GM12878 (cell line): ENCODE measurements around the gene YEATS2. TPM values are rescaled to one million over a fixed set of nuclear protein-coding genes. Genes with fewer than 3 reads are reported as not detected.
A peak's percentile ranks its signal among the peaks of the same experiment; 100 is the strongest.

ENCODE experiments used
- ATAC-seq: fragments of 200-7000 bp; cut with Tn5 transposase; 3 replicates; pipeline ENCODE4 v1.9.1; 2020; ENCODE audit warnings: mild to moderate bottlenecking, moderate library complexity
- BruUV-seq: library from RNA; stranded (reverse); fragments of 400-500 nt; replicated peaks from 2 replicates; lab custom pipeline; 2021; lab: Mats Ljungman, UMichigan
- CTCF ChIA-PET: fragments of 300-600 bp; sonication (Branson Sonifier 250); formaldehyde crosslinking; extraction: SDS; loops from one replicate; lab custom pipeline; 2021; ENCODE audit warnings: inconsistent platforms; lab: Yijun Ruan, JAX
- POLR2A ChIA-PET: fragments of 350-600 bp; formaldehyde crosslinking; extraction: SDS; loops from one replicate; lab custom pipeline; 2021; ENCODE audit warnings: inconsistent platforms; lab: Charles Lee
- RAD21 ChIA-PET: fragments of 300-600 bp; sonication (Branson Sonifier 250); formaldehyde crosslinking; loops from one replicate; lab custom pipeline; 2023; ENCODE audit warnings: antibody characterized with exemption; ENCODE audit not compliant: unreplicated experiment; lab: Charles Lee
- SMC1A ChIA-PET: fragments of 300-600 bp; sonication (Branson Sonifier 250); formaldehyde crosslinking; loops from one replicate; lab custom pipeline; 2023; ENCODE audit not compliant: unreplicated experiment, uncharacterized antibody; lab: Charles Lee
- DNase-seq: peaks from one replicate; pipeline ENCODE4 v3.0.0-alpha.2; 2011; ENCODE audit warnings: low read depth, low spot score
- FAIRE-seq: peaks from 3 replicates; lab custom pipeline; 2011; peaks lifted over from hg19 to GRCh38; lab: Jason Lieb, UNC
- H2AFZ ChIP-seq: 2 replicates; pipeline ENCODE4 v1.6.0; 2011; ENCODE audit warnings: low read depth, low read length, control low read depth; ENCODE audit not compliant: control insufficient read depth
- H3K27ac ChIP-seq: 2 replicates; pipeline ENCODE4 v1.5.1; 2011; ENCODE audit warnings: control low read depth; ENCODE audit not compliant: control insufficient read depth, insufficient read depth
- H3K27me3 ChIP-seq, 2 experiments: replicated peaks in 1 of 2; 2 replicates each; pipeline versions ENCODE4 v1.6.0 to v1.6.1; 2011; ENCODE audit warnings: low read length in 1 of 2; ENCODE audit not compliant: control insufficient read depth in 2 of 2, insufficient read depth in 2 of 2
- H3K36me3 ChIP-seq, 2 experiments: 2 replicates each; pipeline ENCODE4 v1.5.1; 2011; ENCODE audit warnings: low read length in 1 of 2; ENCODE audit not compliant: control insufficient read depth in 2 of 2, insufficient read depth in 2 of 2
- H3K4me1 ChIP-seq: 2 replicates; pipeline ENCODE4 v1.6.1; 2011; ENCODE audit warnings: mild to moderate bottlenecking, low read length, moderate library complexity, mixed read lengths; ENCODE audit not compliant: control insufficient read depth, insufficient read depth
- H3K4me2 ChIP-seq: 2 replicates; pipeline ENCODE4 v1.6.0; 2011; ENCODE audit warnings: control low read depth; ENCODE audit not compliant: control insufficient read depth, insufficient read depth
- H3K4me3 ChIP-seq: fragments of 200-600 bp; sonication (generic); 2 replicates; pipeline ENCODE4 v1.5.1; 2016
- H3K79me2 ChIP-seq: 2 replicates; pipeline ENCODE4 v1.6.0; 2011; ENCODE audit warnings: low read length; ENCODE audit not compliant: control insufficient read depth, insufficient read depth
- H3K9ac ChIP-seq: 2 replicates; pipeline ENCODE4 v1.8.0; 2011; ENCODE audit warnings: low read length, control low read depth, mixed read lengths; ENCODE audit not compliant: control insufficient read depth, insufficient read depth
- H3K9me3 ChIP-seq: replicated peaks from 3 replicates; pipeline ENCODE4 v1.5.1; 2011; ENCODE audit warnings: mild to moderate bottlenecking, low read length; ENCODE audit not compliant: control insufficient read depth, insufficient read depth
- H4K20me1 ChIP-seq: 2 replicates; pipeline ENCODE4 v1.6.0; 2011; ENCODE audit not compliant: control insufficient read depth, insufficient read depth
- KDM1A ChIP-seq: fragments of 200-600 bp; sonication (generic); IDR thresholded peaks from 2 replicates; pipeline ENCODE4 v1.6.1; 2016; ENCODE audit warnings: borderline replicate concordance
- whole genome bisulfite sequencing: methylation state at CpG from one replicate; pipeline ENCODE4 v1.1.6; 2016; ENCODE audit warnings: low lambda C conversion rate; ENCODE audit not compliant: insufficient replicate concordance, insufficient coverage; ENCODE audit errors: missing lambda C conversion rate; 5-methylcytosine and 5-hydroxymethylcytosine counted together
- in situ Hi-C: fragments of 300-500 bp; cut with MboI; formaldehyde crosslinking; loops from 9 replicates; pipeline ENCODE4 v1.14.3; 2018; ENCODE audit warnings: mixed read lengths
- intact Hi-C: fragments of 100-400 bp; cut with micrococcal nuclease; formaldehyde crosslinking; loops from one replicate; pipeline ENCODE4 v1.14.2; 2022; ENCODE audit not compliant: unreplicated experiment
- polyA plus RNA-seq, 11 experiments: library from polyadenylated mRNA; depleted of rRNA in 4 of 11; unstranded in 6 of 11; stranded (reverse) in 5 of 11; fragments of >200 nt; fragmentation: Nextera tagmentation in 4 of 11; fragmentation: Illumina TruSeq in 1 of 11; extraction: Ambion mirVana in 4 of 11; extraction: Trizol in 1 of 11; gene quantifications; 1 replicate in 1 of 11; 2 replicates in 10 of 11; pipeline versions ENCODE4 v1.2.1 to v1.2.3, GENCODE V29; 2011 to 2016; ENCODE audit warnings: inconsistent platforms in 2 of 11, missing spikeins in 2 of 11, low read depth in 1 of 11
- total RNA-seq, 4 experiments: library from RNA; depleted of rRNA in 3 of 4; stranded (reverse); fragments of >200 nt in 3 of 4; fragmentation: Illumina TruSeq in 1 of 4; extraction: Trizol in 1 of 4; gene quantifications; 2 replicates each; pipeline versions ENCODE4 v1.2.1 to v1.2.3, GENCODE V29; 2013 to 2021
- TF ChIP-seq, protein P1 (sequence below): fragments of 450-650 bp; IDR thresholded peaks from 2 replicates; pipeline ENCODE4 v1.6.1; 2017; ENCODE audit warnings: mild to moderate bottlenecking, moderate library complexity

Gene YEATS2
- total and polyA plus RNA-seq, 10 of the 15 experiments (the other 5 are each of a cell fraction or from before 2014, with no cell fraction given) = 1.9 to 65.3 (median 25.8) TPM

- Histone ChIP-seq H3K27ac (no peak overlapping the region), H3K4me3 (no peak overlapping the region), H3K27me3 (no peaks in the 10 kb centered on the region), H2AFZ (no peak overlapping the region), H3K9me3 (no peaks in the 10 kb centered on the region), H3K4me2 (no peak overlapping the region), H3K36me3 (peaks cover 0 to 7% of the 10 kb centered on the region in 2 experiments; a peak in 2 of 4 replicates), H4K20me1 (no peaks in the 10 kb centered on the region), H3K79me2 (no peaks in the 10 kb centered on the region), H3K9ac (no peak overlapping the region), H3K4me1 (peaks cover 10% of the 10 kb centered on the region)
- no peak for DNase-seq
- intact Hi-C loops = no loop called here
- in situ Hi-C loops = no loop called here
- FAIRE-seq = no peak
- ChIA-PET SMC1A (interaction anchor here (1.2 kb wide), 1 partner anchor 8 kb away, joined by 3 read pairs; no protein-coding TSS in a partner anchor), CTCF (interaction anchor here (0.6 to 1.4 kb wide), 2 partner anchors 58 to 267 kb away, joined by 3 to 4 read pairs; partner anchors contain the start of gene PARL), POLR2A (no interaction called here), RAD21 (interaction anchor here (1.0 kb wide), 1 partner anchor 58 kb away, joined by 5 read pairs; the partner anchor contains the start of gene PARL)
- TF ChIP-seq, protein P1, sequence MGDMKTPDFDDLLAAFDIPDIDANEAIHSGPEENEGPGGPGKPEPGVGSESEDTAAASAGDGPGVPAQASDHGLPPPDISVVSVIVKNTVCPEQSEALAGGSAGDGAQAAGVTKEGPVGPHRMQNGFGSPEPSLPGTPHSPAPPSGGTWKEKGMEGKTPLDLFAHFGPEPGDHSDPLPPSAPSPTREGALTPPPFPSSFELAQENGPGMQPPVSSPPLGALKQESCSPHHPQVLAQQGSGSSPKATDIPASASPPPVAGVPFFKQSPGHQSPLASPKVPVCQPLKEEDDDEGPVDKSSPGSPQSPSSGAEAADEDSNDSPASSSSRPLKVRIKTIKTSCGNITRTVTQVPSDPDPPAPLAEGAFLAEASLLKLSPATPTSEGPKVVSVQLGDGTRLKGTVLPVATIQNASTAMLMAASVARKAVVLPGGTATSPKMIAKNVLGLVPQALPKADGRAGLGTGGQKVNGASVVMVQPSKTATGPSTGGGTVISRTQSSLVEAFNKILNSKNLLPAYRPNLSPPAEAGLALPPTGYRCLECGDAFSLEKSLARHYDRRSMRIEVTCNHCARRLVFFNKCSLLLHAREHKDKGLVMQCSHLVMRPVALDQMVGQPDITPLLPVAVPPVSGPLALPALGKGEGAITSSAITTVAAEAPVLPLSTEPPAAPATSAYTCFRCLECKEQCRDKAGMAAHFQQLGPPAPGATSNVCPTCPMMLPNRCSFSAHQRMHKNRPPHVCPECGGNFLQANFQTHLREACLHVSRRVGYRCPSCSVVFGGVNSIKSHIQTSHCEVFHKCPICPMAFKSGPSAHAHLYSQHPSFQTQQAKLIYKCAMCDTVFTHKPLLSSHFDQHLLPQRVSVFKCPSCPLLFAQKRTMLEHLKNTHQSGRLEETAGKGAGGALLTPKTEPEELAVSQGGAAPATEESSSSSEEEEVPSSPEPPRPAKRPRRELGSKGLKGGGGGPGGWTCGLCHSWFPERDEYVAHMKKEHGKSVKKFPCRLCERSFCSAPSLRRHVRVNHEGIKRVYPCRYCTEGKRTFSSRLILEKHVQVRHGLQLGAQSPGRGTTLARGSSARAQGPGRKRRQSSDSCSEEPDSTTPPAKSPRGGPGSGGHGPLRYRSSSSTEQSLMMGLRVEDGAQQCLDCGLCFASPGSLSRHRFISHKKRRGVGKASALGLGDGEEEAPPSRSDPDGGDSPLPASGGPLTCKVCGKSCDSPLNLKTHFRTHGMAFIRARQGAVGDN = no peak
- TF ChIP-seq KDM1A = no peak
- WGBS = 94% methylated on average over 14 of the region's 14 CpGs
- no TSS peak for BruUV-seq
- ATAC-seq = peak; percentile 12; the same call in 2 of the 3 replicates
Measured at GRCh38 chr3:183826448-183827250, 129.1 kb downstream of the YEATS2 start.
